H9 (cell line): ENCODE data around the gene SATB2. TPM values are rescaled to one million over a fixed set of nuclear protein-coding genes. Genes with fewer than 3 reads are reported as not detected.

Source experiments
- DNase-seq: peaks from one replicate; pipeline ENCODE4 v3.0.0-alpha.2; 2017
- H2AFZ ChIP-seq: one replicate; pipeline ENCODE4 v1.6.1; 2013; ENCODE audit warnings: mild to moderate bottlenecking, low read length, control low read depth, moderate library complexity
- H2AK5ac ChIP-seq: 2 replicates; pipeline ENCODE4 v1.6.1; 2013; ENCODE audit warnings: low read length, control low read depth, mixed read lengths; ENCODE audit not compliant: insufficient read length
- H2BK120ac ChIP-seq: one replicate; pipeline ENCODE4 v1.6.1; 2013; ENCODE audit warnings: low read depth, mild to moderate bottlenecking, low read length, control low read depth, inconsistent platforms; ENCODE audit not compliant: poor library complexity, severe bottlenecking
- H2BK12ac ChIP-seq: 2 replicates; pipeline ENCODE4 v1.6.1; 2013; ENCODE audit warnings: low read length, control low read depth, mixed read lengths, low read depth; ENCODE audit not compliant: insufficient read length
- H2BK15ac ChIP-seq: 2 replicates; pipeline ENCODE4 v1.6.1; 2013; ENCODE audit warnings: low read depth, low read length, control low read depth
- H2BK20ac ChIP-seq: one replicate; pipeline ENCODE4 v1.6.1; 2013; ENCODE audit warnings: low read depth, mild to moderate bottlenecking, low read length, control low read depth, inconsistent platforms; ENCODE audit not compliant: poor library complexity, severe bottlenecking
- H2BK5ac ChIP-seq: 2 replicates; pipeline ENCODE4 v1.6.1; 2013; ENCODE audit warnings: low read length, control low read depth, mixed read lengths; ENCODE audit not compliant: insufficient read length
- H3K14ac ChIP-seq: 2 replicates; pipeline ENCODE4 v1.6.1; 2013; ENCODE audit warnings: low read length, control low read depth; ENCODE audit not compliant: insufficient read depth
- H3K18ac ChIP-seq: 2 replicates; pipeline ENCODE4 v1.6.1; 2013; ENCODE audit warnings: low read depth, mild to moderate bottlenecking, mixed read lengths, low read length, control low read depth; ENCODE audit not compliant: insufficient read length
- H3K23ac ChIP-seq: 2 replicates; pipeline ENCODE4 v1.6.1; 2013; ENCODE audit warnings: low read length, control low read depth, mixed read lengths, low read depth; ENCODE audit not compliant: insufficient read length
- H3K23me2 ChIP-seq: 2 replicates; pipeline ENCODE4 v1.6.1; 2013; ENCODE audit warnings: low read depth, mild to moderate bottlenecking, mixed read lengths, low read length, control low read depth; ENCODE audit not compliant: insufficient read length, poor library complexity, severe bottlenecking
- H3K27ac ChIP-seq: 2 replicates; pipeline ENCODE4 v1.5.1; 2013; ENCODE audit warnings: low read length, control low read depth, mixed read lengths, low read depth; ENCODE audit not compliant: insufficient read length
- H3K27me3 ChIP-seq: 2 replicates; pipeline ENCODE4 v1.6.1; 2013; ENCODE audit warnings: low read length, control low read depth, inconsistent platforms; ENCODE audit not compliant: insufficient read depth
- H3K4ac ChIP-seq: 2 replicates; pipeline ENCODE4 v1.6.1; 2013; ENCODE audit warnings: low read depth, mild to moderate bottlenecking, control low read depth, inconsistent platforms, low read length, moderate library complexity
- H3K4me1 ChIP-seq: 2 replicates; pipeline ENCODE4 v1.6.1; 2013; ENCODE audit warnings: low read length, control low read depth, inconsistent platforms; ENCODE audit not compliant: insufficient read depth
- H3K4me2 ChIP-seq: 2 replicates; pipeline ENCODE4 v1.6.1; 2013; ENCODE audit warnings: low read length, control low read depth, mixed read lengths; ENCODE audit not compliant: insufficient read length, insufficient read depth
- H3K56ac ChIP-seq: 2 replicates; pipeline ENCODE4 v1.6.1; 2013; ENCODE audit warnings: low read depth, mild to moderate bottlenecking, mixed read lengths, low read length, control low read depth; ENCODE audit not compliant: insufficient read length
- H3K79me1 ChIP-seq: 2 replicates; pipeline ENCODE4 v1.6.1; 2013; ENCODE audit warnings: low read depth, mild to moderate bottlenecking, moderate library complexity, low read length, control low read depth, inconsistent platforms; ENCODE audit not compliant: insufficient read depth, poor library complexity, severe bottlenecking
- H3K79me2 ChIP-seq: 2 replicates; pipeline ENCODE4 v1.6.1; 2013; ENCODE audit warnings: low read length, control low read depth, inconsistent platforms; ENCODE audit not compliant: insufficient read depth
- H3K9ac ChIP-seq: 2 replicates; pipeline ENCODE4 v1.6.1; 2013; ENCODE audit warnings: low read length, control low read depth, mixed read lengths; ENCODE audit not compliant: insufficient read length; ENCODE audit errors: extremely low read depth
- H3K9me3 ChIP-seq: one replicate; pipeline ENCODE4 v1.6.1; 2013; ENCODE audit warnings: low read depth, low read length, inconsistent platforms; ENCODE audit not compliant: control insufficient read depth
- H3T11ph ChIP-seq: one replicate; pipeline ENCODE4 v1.6.1; 2013; ENCODE audit warnings: mild to moderate bottlenecking, low read length, control low read depth, inconsistent platforms
- H4K20me1 ChIP-seq: one replicate; pipeline ENCODE4 v1.6.1; 2013; ENCODE audit not compliant: control insufficient read depth, insufficient read length, insufficient read depth
- H4K5ac ChIP-seq: 2 replicates; pipeline ENCODE4 v1.6.1; 2013; ENCODE audit warnings: low read depth, mild to moderate bottlenecking, mixed read lengths, low read length, control low read depth; ENCODE audit not compliant: insufficient read length
- H4K8ac ChIP-seq: replicated peaks from 2 replicates; pipeline ENCODE4 v1.6.1; 2013; ENCODE audit warnings: low read length, control low read depth, mixed read lengths, low read depth; ENCODE audit not compliant: insufficient read length
- H4K91ac ChIP-seq: 2 replicates; pipeline ENCODE4 v1.6.1; 2013; ENCODE audit warnings: low read depth, mild to moderate bottlenecking, moderate library complexity, mixed read lengths, low read length, control low read depth; ENCODE audit not compliant: insufficient read length
- H3K27ac Mint-ChIP-seq, 3 experiments: 2 replicates in 2 of 3; 3 replicates in 1 of 3; pipeline ENCODE4 v1.8.0; 2020 to 2021; ENCODE audit warnings: mixed read lengths in 3 of 3, mild to moderate bottlenecking in 1 of 3, moderate library complexity in 1 of 3
- H3K27me3 Mint-ChIP-seq: 2 replicates; pipeline ENCODE4 v1.8.0; 2021; ENCODE audit warnings: low read depth, mild to moderate bottlenecking, moderate library complexity, mixed read lengths
- H3K36me3 Mint-ChIP-seq, 3 experiments: 2 replicates in 2 of 3; 3 replicates in 1 of 3; pipeline ENCODE4 v1.8.0; 2020 to 2021; ENCODE audit warnings: low read depth in 3 of 3, mixed read lengths in 3 of 3; ENCODE audit not compliant: insufficient read depth in 1 of 3
- H3K4me1 Mint-ChIP-seq, 2 experiments: 2 replicates each; pipeline ENCODE4 v1.8.0; 2020; ENCODE audit warnings: mixed read lengths in 2 of 2
- H3K4me3 Mint-ChIP-seq, 2 experiments: 2 replicates in 1 of 2; 3 replicates in 1 of 2; pipeline ENCODE4 v1.8.0; 2020 to 2021; ENCODE audit warnings: mild to moderate bottlenecking in 2 of 2, mixed read lengths in 2 of 2, moderate library complexity in 1 of 2
- H3K9me3 Mint-ChIP-seq, 2 experiments: 2 replicates in 1 of 2; 3 replicates in 1 of 2; pipeline ENCODE4 v1.8.0; 2020; ENCODE audit warnings: mild to moderate bottlenecking in 2 of 2, mixed read lengths in 2 of 2, moderate library complexity in 1 of 2
- WGBS: extraction: QIAGEN DNeasy Blood & Tissue Kit; methylation state at CpG from one replicate; pipeline ENCODE4 v1.1.7; 2013; ENCODE audit warnings: missing lambda C conversion rate, low lambda C conversion rate, mixed read lengths; ENCODE audit not compliant: insufficient read length; ENCODE audit errors: extremely low coverage; 5-methylcytosine and 5-hydroxymethylcytosine counted together
- total RNA-seq: library from RNA; stranded (reverse); gene quantifications from 2 replicates; pipeline ENCODE4 v1.2.1, GENCODE V29; 2021
- TF ChIP-seq, protein P1 (sequence below): fragments of 200-600 bp; sonication (generic); conservative IDR thresholded peaks from 3 replicates; pipeline ENCODE4 v1.8.0; 2021; ENCODE audit warnings: antibody characterized with exemption, mild to moderate bottlenecking

SATB2 gene
- total RNA-seq, 1 experiment from 2014 or later: 23.8 TPM

DNA sequence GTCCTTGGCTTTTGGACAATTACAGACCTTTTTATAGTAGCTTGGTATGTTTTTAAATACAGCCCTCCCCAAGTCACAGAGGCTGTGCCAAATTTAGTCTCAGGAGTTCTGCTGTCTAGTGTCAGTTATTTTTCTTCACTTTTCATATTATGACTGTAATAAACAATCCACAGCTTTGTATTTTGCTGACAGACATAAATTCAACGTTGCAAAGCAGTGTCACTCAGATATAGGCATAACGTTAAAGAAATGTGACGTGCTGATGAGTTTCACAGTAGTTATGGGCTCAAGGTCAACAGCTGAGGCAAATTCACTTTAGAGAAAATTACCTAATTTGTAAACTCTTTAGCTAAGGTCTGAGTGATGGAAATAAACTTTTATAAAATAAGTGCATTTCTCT is 151.6 kb downstream of the SATB2 start:
- Histone ChIP-seq H3K79me1 (no peaks in the 10 kb centered on the region), H2BK12ac (no peak overlapping the region), H3K27me3 (no peaks in the 10 kb centered on the region), H3K4me2 (no peak overlapping the region), H3K79me2 (no peaks in the 10 kb centered on the region), H2BK5ac (no peak overlapping the region), H3K56ac (no peak overlapping the region), H2AK5ac (no peak overlapping the region), H3K4ac (no peak overlapping the region), H3K23ac (no peak overlapping the region), H2BK120ac (no peak overlapping the region), H2BK15ac (no peak overlapping the region), H3K27ac (no peak overlapping the region), H4K5ac (no peak overlapping the region), H3T11ph (no peak overlapping the region), H4K8ac (no peak overlapping the region), H3K14ac (no peak overlapping the region), H3K9ac (no peak overlapping the region), H4K20me1 (no peaks in the 10 kb centered on the region), H3K18ac (no peak overlapping the region), H3K23me2 (no peaks in the 10 kb centered on the region), H3K9me3 (no peaks in the 10 kb centered on the region), H4K91ac (no peak overlapping the region), H2AFZ (no peak overlapping the region), H3K4me1 (peaks cover 5% of the 10 kb centered on the region), H2BK20ac (no peak overlapping the region)
- Mint-ChIP-seq H3K36me3 (peaks cover 0 to 35% (median 0%) of the 10 kb centered on the region in 3 experiments; a peak in 2 of 7 replicates), H3K27ac (no peak overlapping the region), H3K27me3 (no peaks in the 10 kb centered on the region), H3K4me1 (peaks cover 0 to 6% of the 10 kb centered on the region in 2 experiments; a peak in 2 of 4 replicates), H3K9me3 (no peaks in the 10 kb centered on the region), H3K4me3 (no peak overlapping the region)
- TF ChIP-seq, protein P1, sequence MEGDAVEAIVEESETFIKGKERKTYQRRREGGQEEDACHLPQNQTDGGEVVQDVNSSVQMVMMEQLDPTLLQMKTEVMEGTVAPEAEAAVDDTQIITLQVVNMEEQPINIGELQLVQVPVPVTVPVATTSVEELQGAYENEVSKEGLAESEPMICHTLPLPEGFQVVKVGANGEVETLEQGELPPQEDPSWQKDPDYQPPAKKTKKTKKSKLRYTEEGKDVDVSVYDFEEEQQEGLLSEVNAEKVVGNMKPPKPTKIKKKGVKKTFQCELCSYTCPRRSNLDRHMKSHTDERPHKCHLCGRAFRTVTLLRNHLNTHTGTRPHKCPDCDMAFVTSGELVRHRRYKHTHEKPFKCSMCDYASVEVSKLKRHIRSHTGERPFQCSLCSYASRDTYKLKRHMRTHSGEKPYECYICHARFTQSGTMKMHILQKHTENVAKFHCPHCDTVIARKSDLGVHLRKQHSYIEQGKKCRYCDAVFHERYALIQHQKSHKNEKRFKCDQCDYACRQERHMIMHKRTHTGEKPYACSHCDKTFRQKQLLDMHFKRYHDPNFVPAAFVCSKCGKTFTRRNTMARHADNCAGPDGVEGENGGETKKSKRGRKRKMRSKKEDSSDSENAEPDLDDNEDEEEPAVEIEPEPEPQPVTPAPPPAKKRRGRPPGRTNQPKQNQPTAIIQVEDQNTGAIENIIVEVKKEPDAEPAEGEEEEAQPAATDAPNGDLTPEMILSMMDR: no peak
- DNase-seq: no peak
- no CpG with 5 or more reads among the region's 3 CpGs for WGBS
